ENCODE measurements around the gene WIZ.

The WIZ gene

GRCh38 chr19:15443838-15444237 is 5.9 kb downstream of the WIZ start:
- TF ChIP-seq CTCF (IDR thresholded peaks at IDR 0.05; ENCODE audit: low read depth, low read length): no peak
- H3K27me3 ChIP-seq (ENCODE audit: insufficient read depth, low read depth, severe bottlenecking): no peaks in the 10 kb centered on the region
- H3K9me3 ChIP-seq (ENCODE audit: severe bottlenecking): no peaks in the 10 kb centered on the region
- no peak for DNase-seq
- no peak overlapping the region for H3K4me3 ChIP-seq (ENCODE audit: low read depth, low read length)
- no peaks in the 10 kb centered on the region for H3K36me3 ChIP-seq
- no peak overlapping the region for H3K27ac ChIP-seq

GRCh38 chr19:15443325-15443724 is 6.4 kb downstream of the WIZ start:
- Histone ChIP-seq H3K27ac (no peak overlapping the region), H3K4me3 (ENCODE audit: low read depth, low read length) (no peak overlapping the region), H3K36me3 (no peaks in the 10 kb centered on the region), H3K9me3 (ENCODE audit: severe bottlenecking) (no peaks in the 10 kb centered on the region), H3K27me3 (ENCODE audit: insufficient read depth, low read depth, severe bottlenecking) (no peaks in the 10 kb centered on the region)
- TF ChIP-seq CTCF (IDR thresholded peaks at IDR 0.05; ENCODE audit: low read depth, low read length): no peak
- no peak for DNase-seq

GRCh38 chr19:15442142-15442920 is 7.4 kb downstream of the WIZ start:
- no peak for DNase-seq
- H3K36me3 ChIP-seq: no peaks in the 10 kb centered on the region
- no peak overlapping the region for H3K27ac ChIP-seq
- no peak overlapping the region for H3K4me3 ChIP-seq (ENCODE audit: low read depth, low read length)
- no peaks in the 10 kb centered on the region for H3K9me3 ChIP-seq (ENCODE audit: severe bottlenecking)
- TF ChIP-seq CTCF (IDR thresholded peaks at IDR 0.05; ENCODE audit: low read depth, low read length): no peak
- H3K27me3 ChIP-seq (ENCODE audit: insufficient read depth, low read depth, severe bottlenecking): no peaks in the 10 kb centered on the region

- H3K27me3 ChIP-seq (ENCODE audit: insufficient read depth, low read depth, severe bottlenecking): no peaks in the 10 kb centered on the region
- H3K4me3 ChIP-seq (ENCODE audit: low read depth, low read length): no peak overlapping the region
- TF ChIP-seq CTCF (IDR thresholded peaks at IDR 0.05; ENCODE audit: low read depth, low read length): no peak
- no peaks in the 10 kb centered on the region for H3K36me3 ChIP-seq
- H3K9me3 ChIP-seq (ENCODE audit: severe bottlenecking): no peaks in the 10 kb centered on the region
- H3K27ac ChIP-seq: no peak overlapping the region
- no peak for DNase-seq
Observed at GRCh38 chr19:15441317-15441716, 8.4 kb downstream of the WIZ start.

- Histone ChIP-seq H3K4me3 (ENCODE audit: low read depth, low read length) (no peak overlapping the region), H3K27ac (no peak overlapping the region), H3K9me3 (ENCODE audit: severe bottlenecking) (no peaks in the 10 kb centered on the region), H3K36me3 (no peaks in the 10 kb centered on the region), H3K27me3 (ENCODE audit: insufficient read depth, low read depth, severe bottlenecking) (no peaks in the 10 kb centered on the region)
- no peak for TF ChIP-seq CTCF (IDR thresholded peaks at IDR 0.05; ENCODE audit: low read depth, low read length)
- no peak for DNase-seq
Observed at GRCh38 chr19:15439821-15440641, 9.7 kb downstream of the WIZ start.

Measured in WERI-Rb-1 (cell line).